ENCODE data around the gene ABLIM2. TPM values are rescaled to one million over a fixed set of nuclear protein-coding genes. Genes with fewer than 3 reads are reported as not detected.

ABLIM2 gene
- total and polyA plus RNA-seq, 2 experiments from 2014 or later: 1.5 to 4.3 TPM

DNA sequence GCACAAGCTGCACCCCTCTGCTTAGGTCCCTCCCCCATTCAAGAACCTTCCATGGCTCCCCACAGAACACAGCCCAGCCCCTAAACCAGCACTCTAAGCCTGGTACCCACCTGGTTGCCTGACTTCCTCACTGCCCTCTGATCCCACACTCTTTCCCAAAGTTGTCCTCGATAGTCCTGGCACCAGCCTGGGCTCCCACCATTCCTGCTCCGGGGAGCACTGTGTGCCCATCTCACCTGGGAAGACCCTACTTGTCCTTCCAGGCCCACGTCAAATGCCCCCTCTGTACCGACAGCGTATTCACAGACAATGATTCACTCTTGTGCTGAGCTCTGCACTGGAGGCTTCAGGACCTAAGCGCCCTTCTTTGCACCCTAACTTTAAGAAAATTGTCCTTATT, 40.1 kb downstream of the ABLIM2 start:
- H3F3A ChIP-seq (replicated peaks; ENCODE audit: low read depth): no peaks in the 10 kb centered on the region
- no peak overlapping the region for H3K4me3 Mint-ChIP-seq
- peaks cover 8% of the 10 kb centered on the region for H3K4me1 Mint-ChIP-seq
- peaks cover 9% of the 10 kb centered on the region for H3K27me3 Mint-ChIP-seq (ENCODE audit: insufficient read depth, low read depth, poor library complexity)
- no peaks in the 10 kb centered on the region for H3K36me3 ChIP-seq (ENCODE audit: insufficient read depth)
- H3K27me3 ChIP-seq (ENCODE audit: insufficient read depth): no peaks in the 10 kb centered on the region
- H3K27ac ChIP-seq (ENCODE audit: low read depth): no peak overlapping the region
- no peak overlapping the region for H3K27ac Mint-ChIP-seq
- ATAC-seq (no peak), DNase-seq (ENCODE audit: low spot score) (no peak)
- H2AFZ ChIP-seq: no peak overlapping the region
- H3K4me2 ChIP-seq: no peak overlapping the region
- H4K20me1 ChIP-seq (replicated peaks; ENCODE audit: insufficient read depth): no peaks in the 10 kb centered on the region
- peaks cover 2% of the 10 kb centered on the region; the same call in 1 of the 2 replicates for H3K9me2 ChIP-seq (ENCODE audit: insufficient read depth)
- no peaks in the 10 kb centered on the region for H3K79me2 ChIP-seq (replicated peaks; ENCODE audit: insufficient read depth)
- H3K36me3 Mint-ChIP-seq (ENCODE audit: low read depth): peaks cover 4% of the 10 kb centered on the region; the same call in 2 of the 3 replicates
- no peak overlapping the region for H3K4me3 ChIP-seq
- no peaks in the 10 kb centered on the region for H3K4me1 ChIP-seq (ENCODE audit: insufficient read depth)
- TF ChIP-seq, protein P1, sequence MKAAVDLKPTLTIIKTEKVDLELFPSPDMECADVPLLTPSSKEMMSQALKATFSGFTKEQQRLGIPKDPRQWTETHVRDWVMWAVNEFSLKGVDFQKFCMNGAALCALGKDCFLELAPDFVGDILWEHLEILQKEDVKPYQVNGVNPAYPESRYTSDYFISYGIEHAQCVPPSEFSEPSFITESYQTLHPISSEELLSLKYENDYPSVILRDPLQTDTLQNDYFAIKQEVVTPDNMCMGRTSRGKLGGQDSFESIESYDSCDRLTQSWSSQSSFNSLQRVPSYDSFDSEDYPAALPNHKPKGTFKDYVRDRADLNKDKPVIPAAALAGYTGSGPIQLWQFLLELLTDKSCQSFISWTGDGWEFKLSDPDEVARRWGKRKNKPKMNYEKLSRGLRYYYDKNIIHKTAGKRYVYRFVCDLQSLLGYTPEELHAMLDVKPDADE (IDR thresholded peaks at IDR 0.05): no peak
- TF ChIP-seq CREB1 (CRISPR knock-in tag; IDR thresholded peaks at IDR 0.05; ENCODE audit: low read depth) (no peak), ZNF331 (CRISPR knock-in tag; IDR thresholded peaks at IDR 0.05; ENCODE audit: low read depth) (no peak), NANOG (IDR thresholded peaks at IDR 0.05; ENCODE audit: borderline replicate concordance) (no peak), POLR2AphosphoS5 (IDR thresholded peaks at IDR 0.05; ENCODE audit: low read depth) (no peak), EZH2phosphoT487 (IDR thresholded peaks at IDR 0.05; ENCODE audit: unreplicated experiment) (no peak), ZNF114 (CRISPR knock-in tag; IDR thresholded peaks at IDR 0.05) (no peak), EZH2 (IDR thresholded peaks at IDR 0.05; ENCODE audit: low read depth, unreplicated experiment) (no peak), STAT1 (IDR thresholded peaks at IDR 0.05; ENCODE audit: unreplicated experiment) (no peak), JUNB (IDR thresholded peaks at IDR 0.05; ENCODE audit: unreplicated experiment) (no peak)
- TF ChIP-seq, protein P2, sequence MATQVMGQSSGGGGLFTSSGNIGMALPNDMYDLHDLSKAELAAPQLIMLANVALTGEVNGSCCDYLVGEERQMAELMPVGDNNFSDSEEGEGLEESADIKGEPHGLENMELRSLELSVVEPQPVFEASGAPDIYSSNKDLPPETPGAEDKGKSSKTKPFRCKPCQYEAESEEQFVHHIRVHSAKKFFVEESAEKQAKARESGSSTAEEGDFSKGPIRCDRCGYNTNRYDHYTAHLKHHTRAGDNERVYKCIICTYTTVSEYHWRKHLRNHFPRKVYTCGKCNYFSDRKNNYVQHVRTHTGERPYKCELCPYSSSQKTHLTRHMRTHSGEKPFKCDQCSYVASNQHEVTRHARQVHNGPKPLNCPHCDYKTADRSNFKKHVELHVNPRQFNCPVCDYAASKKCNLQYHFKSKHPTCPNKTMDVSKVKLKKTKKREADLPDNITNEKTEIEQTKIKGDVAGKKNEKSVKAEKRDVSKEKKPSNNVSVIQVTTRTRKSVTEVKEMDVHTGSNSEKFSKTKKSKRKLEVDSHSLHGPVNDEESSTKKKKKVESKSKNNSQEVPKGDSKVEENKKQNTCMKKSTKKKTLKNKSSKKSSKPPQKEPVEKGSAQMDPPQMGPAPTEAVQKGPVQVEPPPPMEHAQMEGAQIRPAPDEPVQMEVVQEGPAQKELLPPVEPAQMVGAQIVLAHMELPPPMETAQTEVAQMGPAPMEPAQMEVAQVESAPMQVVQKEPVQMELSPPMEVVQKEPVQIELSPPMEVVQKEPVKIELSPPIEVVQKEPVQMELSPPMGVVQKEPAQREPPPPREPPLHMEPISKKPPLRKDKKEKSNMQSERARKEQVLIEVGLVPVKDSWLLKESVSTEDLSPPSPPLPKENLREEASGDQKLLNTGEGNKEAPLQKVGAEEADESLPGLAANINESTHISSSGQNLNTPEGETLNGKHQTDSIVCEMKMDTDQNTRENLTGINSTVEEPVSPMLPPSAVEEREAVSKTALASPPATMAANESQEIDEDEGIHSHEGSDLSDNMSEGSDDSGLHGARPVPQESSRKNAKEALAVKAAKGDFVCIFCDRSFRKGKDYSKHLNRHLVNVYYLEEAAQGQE (IDR thresholded peaks at IDR 0.05; ENCODE audit: unreplicated experiment): no peak
- TF ChIP-seq, protein P3, sequence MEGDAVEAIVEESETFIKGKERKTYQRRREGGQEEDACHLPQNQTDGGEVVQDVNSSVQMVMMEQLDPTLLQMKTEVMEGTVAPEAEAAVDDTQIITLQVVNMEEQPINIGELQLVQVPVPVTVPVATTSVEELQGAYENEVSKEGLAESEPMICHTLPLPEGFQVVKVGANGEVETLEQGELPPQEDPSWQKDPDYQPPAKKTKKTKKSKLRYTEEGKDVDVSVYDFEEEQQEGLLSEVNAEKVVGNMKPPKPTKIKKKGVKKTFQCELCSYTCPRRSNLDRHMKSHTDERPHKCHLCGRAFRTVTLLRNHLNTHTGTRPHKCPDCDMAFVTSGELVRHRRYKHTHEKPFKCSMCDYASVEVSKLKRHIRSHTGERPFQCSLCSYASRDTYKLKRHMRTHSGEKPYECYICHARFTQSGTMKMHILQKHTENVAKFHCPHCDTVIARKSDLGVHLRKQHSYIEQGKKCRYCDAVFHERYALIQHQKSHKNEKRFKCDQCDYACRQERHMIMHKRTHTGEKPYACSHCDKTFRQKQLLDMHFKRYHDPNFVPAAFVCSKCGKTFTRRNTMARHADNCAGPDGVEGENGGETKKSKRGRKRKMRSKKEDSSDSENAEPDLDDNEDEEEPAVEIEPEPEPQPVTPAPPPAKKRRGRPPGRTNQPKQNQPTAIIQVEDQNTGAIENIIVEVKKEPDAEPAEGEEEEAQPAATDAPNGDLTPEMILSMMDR (conservative IDR thresholded peaks at IDR 0.05; ENCODE audit: low read depth in 2 of 2): no peak
- TF ChIP-seq, protein P4, sequence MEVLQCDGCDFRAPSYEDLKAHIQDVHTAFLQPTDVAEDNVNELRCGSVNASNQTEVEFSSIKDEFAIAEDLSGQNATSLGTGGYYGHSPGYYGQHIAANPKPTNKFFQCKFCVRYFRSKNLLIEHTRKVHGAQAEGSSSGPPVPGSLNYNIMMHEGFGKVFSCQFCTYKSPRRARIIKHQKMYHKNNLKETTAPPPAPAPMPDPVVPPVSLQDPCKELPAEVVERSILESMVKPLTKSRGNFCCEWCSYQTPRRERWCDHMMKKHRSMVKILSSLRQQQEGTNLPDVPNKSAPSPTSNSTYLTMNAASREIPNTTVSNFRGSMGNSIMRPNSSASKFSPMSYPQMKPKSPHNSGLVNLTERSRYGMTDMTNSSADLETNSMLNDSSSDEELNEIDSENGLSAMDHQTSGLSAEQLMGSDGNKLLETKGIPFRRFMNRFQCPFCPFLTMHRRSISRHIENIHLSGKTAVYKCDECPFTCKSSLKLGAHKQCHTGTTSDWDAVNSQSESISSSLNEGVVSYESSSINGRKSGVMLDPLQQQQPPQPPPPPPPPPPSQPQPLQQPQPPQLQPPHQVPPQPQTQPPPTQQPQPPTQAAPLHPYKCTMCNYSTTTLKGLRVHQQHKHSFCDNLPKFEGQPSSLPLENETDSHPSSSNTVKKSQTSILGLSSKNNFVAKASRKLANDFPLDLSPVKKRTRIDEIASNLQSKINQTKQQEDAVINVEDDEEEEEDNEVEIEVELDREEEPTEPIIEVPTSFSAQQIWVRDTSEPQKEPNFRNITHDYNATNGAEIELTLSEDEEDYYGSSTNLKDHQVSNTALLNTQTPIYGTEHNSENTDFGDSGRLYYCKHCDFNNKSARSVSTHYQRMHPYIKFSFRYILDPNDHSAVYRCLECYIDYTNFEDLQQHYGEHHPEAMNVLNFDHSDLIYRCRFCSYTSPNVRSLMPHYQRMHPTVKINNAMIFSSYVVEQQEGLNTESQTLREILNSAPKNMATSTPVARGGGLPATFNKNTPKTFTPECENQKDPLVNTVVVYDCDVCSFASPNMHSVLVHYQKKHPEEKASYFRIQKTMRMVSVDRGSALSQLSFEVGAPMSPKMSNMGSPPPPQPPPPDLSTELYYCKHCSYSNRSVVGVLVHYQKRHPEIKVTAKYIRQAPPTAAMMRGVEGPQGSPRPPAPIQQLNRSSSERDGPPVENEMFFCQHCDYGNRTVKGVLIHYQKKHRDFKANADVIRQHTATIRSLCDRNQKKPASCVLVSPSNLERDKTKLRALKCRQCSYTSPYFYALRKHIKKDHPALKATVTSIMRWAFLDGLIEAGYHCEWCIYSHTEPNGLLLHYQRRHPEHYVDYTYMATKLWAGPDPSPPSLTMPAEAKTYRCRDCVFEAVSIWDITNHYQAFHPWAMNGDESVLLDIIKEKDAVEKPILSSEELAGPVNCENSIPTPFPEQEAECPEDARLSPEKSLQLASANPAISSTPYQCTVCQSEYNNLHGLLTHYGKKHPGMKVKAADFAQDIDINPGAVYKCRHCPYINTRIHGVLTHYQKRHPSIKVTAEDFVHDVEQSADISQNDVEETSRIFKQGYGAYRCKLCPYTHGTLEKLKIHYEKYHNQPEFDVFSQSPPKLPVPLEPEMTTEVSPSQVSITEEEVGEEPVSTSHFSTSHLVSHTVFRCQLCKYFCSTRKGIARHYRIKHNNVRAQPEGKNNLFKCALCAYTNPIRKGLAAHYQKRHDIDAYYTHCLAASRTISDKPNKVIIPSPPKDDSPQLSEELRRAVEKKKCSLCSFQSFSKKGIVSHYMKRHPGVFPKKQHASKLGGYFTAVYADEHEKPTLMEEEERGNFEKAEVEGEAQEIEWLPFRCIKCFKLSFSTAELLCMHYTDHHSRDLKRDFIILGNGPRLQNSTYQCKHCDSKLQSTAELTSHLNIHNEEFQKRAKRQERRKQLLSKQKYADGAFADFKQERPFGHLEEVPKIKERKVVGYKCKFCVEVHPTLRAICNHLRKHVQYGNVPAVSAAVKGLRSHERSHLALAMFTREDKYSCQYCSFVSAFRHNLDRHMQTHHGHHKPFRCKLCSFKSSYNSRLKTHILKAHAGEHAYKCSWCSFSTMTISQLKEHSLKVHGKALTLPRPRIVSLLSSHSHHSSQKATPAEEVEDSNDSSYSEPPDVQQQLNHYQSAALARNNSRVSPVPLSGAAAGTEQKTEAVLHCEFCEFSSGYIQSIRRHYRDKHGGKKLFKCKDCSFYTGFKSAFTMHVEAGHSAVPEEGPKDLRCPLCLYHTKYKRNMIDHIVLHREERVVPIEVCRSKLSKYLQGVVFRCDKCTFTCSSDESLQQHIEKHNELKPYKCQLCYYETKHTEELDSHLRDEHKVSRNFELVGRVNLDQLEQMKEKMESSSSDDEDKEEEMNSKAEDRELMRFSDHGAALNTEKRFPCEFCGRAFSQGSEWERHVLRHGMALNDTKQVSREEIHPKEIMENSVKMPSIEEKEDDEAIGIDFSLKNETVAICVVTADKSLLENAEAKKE (CRISPR knock-in tag; IDR thresholded peaks at IDR 0.05): no peak
- peaks cover 4% of the 10 kb centered on the region; the same call in 1 of the 3 replicates for H3K9me3 Mint-ChIP-seq
